ENCODE data around the gene KCTD17.

Gene KCTD17

GRCh38 chr22:37057796-37058510, 6.4 kb downstream of the KCTD17 start:
- no peak for TF ChIP-seq CTCF (IDR thresholded peaks at IDR 0.05; ENCODE audit: insufficient read depth, missing control alignments)
- FAIRE-seq (no peak), DNase-seq (ENCODE audit: insufficient read length, low spot score) (no peak)

- no peak for FAIRE-seq
- no peak for DNase-seq (ENCODE audit: insufficient read length, low spot score)
- no peak for TF ChIP-seq CTCF (IDR thresholded peaks at IDR 0.05; ENCODE audit: insufficient read depth, missing control alignments)
These were observed 7.6 kb downstream of the KCTD17 start for GRCh38 chr22:37058917-37059701.

- FAIRE-seq (no peak), DNase-seq (ENCODE audit: insufficient read length, low spot score) (no peak)
- TF ChIP-seq CTCF (IDR thresholded peaks at IDR 0.05; ENCODE audit: insufficient read depth, missing control alignments) = no peak
These were observed 8.4 kb downstream of the KCTD17 start for GRCh38 chr22:37059876-37060449.

GRCh38 chr22:37060801-37061610, 9.5 kb downstream of the KCTD17 start:
- DNase-seq (ENCODE audit: insufficient read length, low spot score) (no peak), FAIRE-seq (no peak)
- TF ChIP-seq CTCF (IDR thresholded peaks at IDR 0.05; ENCODE audit: insufficient read depth, missing control alignments) = no peak

- no peak for FAIRE-seq
- TF ChIP-seq CTCF (IDR thresholded peaks at IDR 0.05; ENCODE audit: insufficient read depth, missing control alignments) = no peak
- DNase-seq (ENCODE audit: insufficient read length, low spot score) = no peak
These were observed 10.3 kb downstream of the KCTD17 start for GRCh38 chr22:37061611-37062375.

- DNase-seq (ENCODE audit: insufficient read length, low spot score) = no peak
- TF ChIP-seq CTCF (IDR thresholded peaks at IDR 0.05; ENCODE audit: insufficient read depth, missing control alignments) = no peak
- FAIRE-seq = no peak
These were observed 10.8 kb downstream of the KCTD17 start for GRCh38 chr22:37062376-37062675.
